ENCODE measurements around the gene EYA4.

EYA4 gene

GRCh38 chr6:133478673-133479072 is 237.5 kb downstream of the EYA4 start:
- Mint-ChIP-seq H3K9me3 (no peaks in the 10 kb centered on the region), H3K36me3 (ENCODE audit: low read depth) (no peaks in the 10 kb centered on the region), H3K27me3 (peaks cover 6% of the 10 kb centered on the region), H3K4me1 (ENCODE audit: low read depth) (no peaks in the 10 kb centered on the region), H3K4me3 (no peak overlapping the region), H3K27ac (no peak overlapping the region)
- DNase-seq = no peak

- no peak for DNase-seq
- H3K4me1 Mint-ChIP-seq (ENCODE audit: low read depth) = no peaks in the 10 kb centered on the region
- no peak overlapping the region for H3K27ac Mint-ChIP-seq
- H3K36me3 Mint-ChIP-seq (ENCODE audit: low read depth) = no peaks in the 10 kb centered on the region
- H3K9me3 Mint-ChIP-seq = no peaks in the 10 kb centered on the region
- H3K4me3 Mint-ChIP-seq = no peak overlapping the region
- peaks cover 14% of the 10 kb centered on the region for H3K27me3 Mint-ChIP-seq
Measured at GRCh38 chr6:133487174-133487573, 246.0 kb downstream of the EYA4 start.

- Mint-ChIP-seq H3K36me3 (ENCODE audit: low read depth) (no peaks in the 10 kb centered on the region), H3K9me3 (no peaks in the 10 kb centered on the region), H3K4me3 (no peak overlapping the region), H3K27me3 (no peaks in the 10 kb centered on the region), H3K27ac (no peak overlapping the region), H3K4me1 (ENCODE audit: low read depth) (no peaks in the 10 kb centered on the region)
- DNase-seq = no peak
Measured at GRCh38 chr6:133495205-133495903, 254.2 kb downstream of the EYA4 start.

GRCh38 chr6:133499662-133500061 is 258.5 kb downstream of the EYA4 start:
- no peaks in the 10 kb centered on the region for H3K36me3 Mint-ChIP-seq (ENCODE audit: low read depth)
- DNase-seq = no peak
- no peaks in the 10 kb centered on the region for H3K9me3 Mint-ChIP-seq
- H3K4me1 Mint-ChIP-seq (ENCODE audit: low read depth) = no peaks in the 10 kb centered on the region
- H3K27ac Mint-ChIP-seq = no peak overlapping the region
- peaks cover 4% of the 10 kb centered on the region for H3K27me3 Mint-ChIP-seq
- H3K4me3 Mint-ChIP-seq = no peak overlapping the region

- DNase-seq = no peak
- no peaks in the 10 kb centered on the region for H3K36me3 Mint-ChIP-seq (ENCODE audit: low read depth)
Measured at GRCh38 chr6:133501675-133502270, 260.6 kb downstream of the EYA4 start.

GRCh38 chr6:133502441-133503335 is 261.5 kb downstream of the EYA4 start:
- Mint-ChIP-seq H3K27ac (no peak overlapping the region), H3K9me3 (no peaks in the 10 kb centered on the region), H3K4me3 (no peak overlapping the region), H3K36me3 (ENCODE audit: low read depth) (no peaks in the 10 kb centered on the region), H3K27me3 (peaks cover 4% of the 10 kb centered on the region), H3K4me1 (ENCODE audit: low read depth) (no peaks in the 10 kb centered on the region)
- no peak for DNase-seq

More at GRCh38 chr6:133501675-133502270, 260.6 kb downstream of the EYA4 start:
- no peaks in the 10 kb centered on the region for H3K9me3 Mint-ChIP-seq
- peaks cover 4% of the 10 kb centered on the region for H3K27me3 Mint-ChIP-seq
- H3K4me1 Mint-ChIP-seq (ENCODE audit: low read depth) = no peaks in the 10 kb centered on the region
- H3K27ac Mint-ChIP-seq = no peak overlapping the region
- no peak overlapping the region for H3K4me3 Mint-ChIP-seq

- no peaks in the 10 kb centered on the region for H3K36me3 Mint-ChIP-seq (ENCODE audit: low read depth)
- peaks cover 4% of the 10 kb centered on the region for H3K27me3 Mint-ChIP-seq
- DNase-seq = no peak
- no peak overlapping the region for H3K4me3 Mint-ChIP-seq
- H3K4me1 Mint-ChIP-seq (ENCODE audit: low read depth) = no peaks in the 10 kb centered on the region
- no peak overlapping the region for H3K27ac Mint-ChIP-seq
- H3K9me3 Mint-ChIP-seq = no peaks in the 10 kb centered on the region
Measured at GRCh38 chr6:133503336-133503729, 262.2 kb downstream of the EYA4 start.

GRCh38 chr6:133504158-133504557 is 263.0 kb downstream of the EYA4 start:
- H3K27ac Mint-ChIP-seq = no peak overlapping the region
- no peaks in the 10 kb centered on the region for H3K9me3 Mint-ChIP-seq
- H3K27me3 Mint-ChIP-seq = peaks cover 4% of the 10 kb centered on the region
- H3K36me3 Mint-ChIP-seq (ENCODE audit: low read depth) = no peaks in the 10 kb centered on the region
- H3K4me1 Mint-ChIP-seq (ENCODE audit: low read depth) = no peaks in the 10 kb centered on the region
- DNase-seq = no peak
- no peak overlapping the region for H3K4me3 Mint-ChIP-seq

- Mint-ChIP-seq H3K4me1 (ENCODE audit: low read depth) (no peaks in the 10 kb centered on the region), H3K27me3 (peaks cover 7% of the 10 kb centered on the region), H3K27ac (no peak overlapping the region), H3K36me3 (ENCODE audit: low read depth) (no peaks in the 10 kb centered on the region), H3K9me3 (no peaks in the 10 kb centered on the region), H3K4me3 (no peak overlapping the region)
- no peak for DNase-seq
Measured at GRCh38 chr6:133504761-133505160, 263.6 kb downstream of the EYA4 start.

- Mint-ChIP-seq H3K4me1 (ENCODE audit: low read depth) (no peaks in the 10 kb centered on the region), H3K27me3 (peaks cover 7% of the 10 kb centered on the region), H3K4me3 (no peak overlapping the region), H3K27ac (no peak overlapping the region), H3K36me3 (ENCODE audit: low read depth) (no peaks in the 10 kb centered on the region), H3K9me3 (no peaks in the 10 kb centered on the region)
- no peak for DNase-seq
Measured at GRCh38 chr6:133505681-133506080, 264.5 kb downstream of the EYA4 start.

GRCh38 chr6:133512410-133513016 is 271.4 kb downstream of the EYA4 start:
- H3K36me3 Mint-ChIP-seq (ENCODE audit: low read depth) = no peaks in the 10 kb centered on the region
- no peaks in the 10 kb centered on the region for H3K4me1 Mint-ChIP-seq (ENCODE audit: low read depth)
- DNase-seq = peak; percentile 35
- no peak overlapping the region for H3K27ac Mint-ChIP-seq
- peaks cover 21% of the 10 kb centered on the region for H3K27me3 Mint-ChIP-seq
- H3K9me3 Mint-ChIP-seq = no peaks in the 10 kb centered on the region
- H3K4me3 Mint-ChIP-seq = no peak overlapping the region

GRCh38 chr6:133523816-133524215 is 282.7 kb downstream of the EYA4 start:
- no peak overlapping the region for H3K4me3 Mint-ChIP-seq
- peaks cover 3% of the 10 kb centered on the region for H3K27me3 Mint-ChIP-seq
- no peaks in the 10 kb centered on the region for H3K9me3 Mint-ChIP-seq
- H3K36me3 Mint-ChIP-seq (ENCODE audit: low read depth) = no peaks in the 10 kb centered on the region
- H3K27ac Mint-ChIP-seq = no peak overlapping the region
- H3K4me1 Mint-ChIP-seq (ENCODE audit: low read depth) = no peaks in the 10 kb centered on the region
- no peak for DNase-seq

GRCh38 chr6:133526436-133526835 is 285.3 kb downstream of the EYA4 start:
- H3K27me3 Mint-ChIP-seq = peaks cover 15% of the 10 kb centered on the region
- H3K27ac Mint-ChIP-seq = no peak overlapping the region
- H3K4me3 Mint-ChIP-seq = no peak overlapping the region

GRCh38 chr6:133528566-133528965 is 287.4 kb downstream of the EYA4 start:
- no peaks in the 10 kb centered on the region for H3K36me3 Mint-ChIP-seq (ENCODE audit: low read depth)
- H3K27ac Mint-ChIP-seq = no peak overlapping the region
- no peak overlapping the region for H3K4me3 Mint-ChIP-seq
- H3K4me1 Mint-ChIP-seq (ENCODE audit: low read depth) = no peaks in the 10 kb centered on the region
- peaks cover 16% of the 10 kb centered on the region for H3K27me3 Mint-ChIP-seq
- H3K9me3 Mint-ChIP-seq = no peaks in the 10 kb centered on the region
- no peak for DNase-seq

More at GRCh38 chr6:133526436-133526835, 285.3 kb downstream of the EYA4 start:
- Mint-ChIP-seq H3K4me1 (ENCODE audit: low read depth) (no peaks in the 10 kb centered on the region), H3K9me3 (no peaks in the 10 kb centered on the region), H3K36me3 (ENCODE audit: low read depth) (no peaks in the 10 kb centered on the region)
- DNase-seq = no peak

Measured in activated T-cell treated with anti-CD3 and anti-CD28 coated beads, Interleukin-2, amount 50 U/mL, for 24 hours (primary cell).